Upper lobe of right lung (tissue), 1 donor: ENCODE measurements around the gene SCLY. TPM values are rescaled to one million over a fixed set of nuclear protein-coding genes. Genes with fewer than 3 reads are reported as not detected.

Experiments used
- ATAC-seq: fragments of 200-7000 bp; cut with Tn5 transposase; one replicate; pipeline ENCODE4 v1.9.1; 2020; ENCODE audit warnings: mild to moderate bottlenecking, moderate library complexity
- DNase-seq: peaks from one replicate; pipeline ENCODE4 v3.0.0-alpha.2; 2020
- H3K27ac ChIP-seq: fragments of 200-600 bp; one replicate; pipeline ENCODE4 v1.8.0; 2022
- H3K27me3 ChIP-seq: fragments of 200-600 bp; one replicate; pipeline ENCODE4 v1.8.0; 2022; ENCODE audit warnings: mild to moderate bottlenecking
- H3K36me3 ChIP-seq: fragments of 200-600 bp; one replicate; pipeline ENCODE4 v1.8.0; 2022
- H3K4me1 ChIP-seq: fragments of 200-600 bp; one replicate; pipeline ENCODE4 v1.8.0; 2022
- H3K4me3 ChIP-seq: fragments of 200-600 bp; one replicate; pipeline ENCODE4 v1.8.0; 2022; ENCODE audit warnings: mild to moderate bottlenecking
- H3K9me3 ChIP-seq: fragments of 200-600 bp; one replicate; pipeline ENCODE4 v1.8.0; 2022
- CTCF ChIP-seq: fragments of 200-600 bp; IDR thresholded peaks from one replicate; pipeline ENCODE4 v1.8.0; 2022; ENCODE audit warnings: antibody characterized with exemption
- intact Hi-C: fragments of 100-400 bp; cut with DNase I; formaldehyde crosslinking; loops from one replicate; pipeline ENCODE4 v1.11.0; 2022
- total RNA-seq: library from RNA; stranded (reverse); fragmentation: NEBNext Ultra II Directional; extraction: Animal tissue kit (Norgen Biotek cat#: 25700); gene quantifications from one replicate; pipeline ENCODE4 v1.2.1, GENCODE V29; 2021
- donor health status: DM: no; HTN: yes; CAD: no; lungs with severe emphysema.

The SCLY gene
- total RNA-seq, 1 donor from 2014 or later: 13.0 TPM

DNA sequence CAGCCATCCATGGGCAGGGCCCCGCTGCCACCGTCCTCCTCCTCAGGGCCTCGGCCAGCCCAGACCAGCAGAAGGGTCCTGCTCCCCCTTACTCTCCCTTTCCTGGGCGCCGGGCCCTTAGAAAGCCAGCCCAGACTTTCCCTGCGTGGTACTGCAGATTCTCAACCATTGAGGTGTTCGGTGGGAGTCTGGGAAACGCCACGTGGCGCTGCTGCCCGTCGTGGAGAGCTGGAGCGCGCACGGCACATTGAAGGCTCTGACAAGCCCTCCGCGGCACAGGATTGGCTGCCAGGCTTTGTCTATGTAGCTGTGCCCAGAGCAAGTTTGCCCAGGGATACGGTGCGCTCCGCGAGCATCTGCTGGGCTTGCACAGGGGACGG is 67.2 kb downstream of the SCLY start:
- intact Hi-C loops: no loop called here
- no peak for ATAC-seq
- no peak for DNase-seq
- no peaks in the 10 kb centered on the region for H3K36me3 ChIP-seq
- H3K27me3 ChIP-seq: no peaks in the 10 kb centered on the region
- H3K27ac ChIP-seq: no peak overlapping the region
- no peak overlapping the region for H3K4me3 ChIP-seq
- H3K4me1 ChIP-seq: no peaks in the 10 kb centered on the region
- no peak for TF ChIP-seq CTCF
- no peaks in the 10 kb centered on the region for H3K9me3 ChIP-seq

GRCh38 chr2:238128534-238129001 is 67.8 kb downstream of the SCLY start:
- no peak for DNase-seq
- H3K4me3 ChIP-seq: no peak overlapping the region
- intact Hi-C loops: no loop called here

GRCh38 chr2:238129166-238130010 is 68.6 kb downstream of the SCLY start:
- no peak overlapping the region for H3K4me3 ChIP-seq
- ATAC-seq (no peak), DNase-seq (no peak)
- no peaks in the 10 kb centered on the region for H3K4me1 ChIP-seq
- H3K27ac ChIP-seq: no peak overlapping the region
- H3K27me3 ChIP-seq: no peaks in the 10 kb centered on the region
- no peaks in the 10 kb centered on the region for H3K36me3 ChIP-seq
- intact Hi-C loops: no loop called here
- no peak for TF ChIP-seq CTCF
- no peaks in the 10 kb centered on the region for H3K9me3 ChIP-seq

More at GRCh38 chr2:238128534-238129001, 67.8 kb downstream of the SCLY start:
- Histone ChIP-seq H3K4me1 (no peaks in the 10 kb centered on the region), H3K27ac (no peak overlapping the region), H3K36me3 (no peaks in the 10 kb centered on the region), H3K27me3 (no peaks in the 10 kb centered on the region), H3K9me3 (no peaks in the 10 kb centered on the region)
- TF ChIP-seq CTCF: no peak
- no peak for ATAC-seq

- DNase-seq (no peak), ATAC-seq (no peak)
- Histone ChIP-seq H3K36me3 (no peaks in the 10 kb centered on the region), H3K27me3 (no peaks in the 10 kb centered on the region), H3K4me1 (no peaks in the 10 kb centered on the region), H3K9me3 (no peaks in the 10 kb centered on the region), H3K27ac (no peak overlapping the region), H3K4me3 (no peak overlapping the region)
- intact Hi-C loops: no loop called here
- TF ChIP-seq CTCF: no peak
Observed at GRCh38 chr2:238130111-238130695, 69.4 kb downstream of the SCLY start.

GRCh38 chr2:238130696-238131628 is 70.2 kb downstream of the SCLY start:
- ATAC-seq: no peak
- no peak for TF ChIP-seq CTCF

More at GRCh38 chr2:238130696-238131628, 70.2 kb downstream of the SCLY start:
- no peak for DNase-seq
- H3K27ac ChIP-seq: no peak overlapping the region
- H3K27me3 ChIP-seq: no peaks in the 10 kb centered on the region
- no peaks in the 10 kb centered on the region for H3K9me3 ChIP-seq
- intact Hi-C loops: no loop called here
- no peak overlapping the region for H3K4me3 ChIP-seq
- H3K36me3 ChIP-seq: no peaks in the 10 kb centered on the region
- no peaks in the 10 kb centered on the region for H3K4me1 ChIP-seq
